ENCODE data around the gene CRYGN.

CRYGN gene

GRCh38 chr7:151389768-151390597, 50.0 kb downstream of the CRYGN start:
- no peaks in the 10 kb centered on the region for H3K27me3 ChIP-seq (ENCODE audit: insufficient read depth, low read length, poor library complexity)

GRCh38 chr7:151389096-151389767, 50.7 kb downstream of the CRYGN start:
- H3K79me2 ChIP-seq (ENCODE audit: control insufficient read depth, insufficient read depth, low read length) = no peaks in the 10 kb centered on the region
- no peak for DNase-seq
- H3K23ac ChIP-seq (ENCODE audit: low read length) = no peak overlapping the region
- no CpG with 5 or more reads among the region's 21 CpGs for WGBS (ENCODE audit: extremely low coverage, insufficient coverage, low lambda C conversion rate)
- H3K4me3 ChIP-seq (ENCODE audit: low read length) = no peak overlapping the region
- H3K9ac ChIP-seq (ENCODE audit: low read length) = no peak overlapping the region
- H3K79me1 ChIP-seq (ENCODE audit: low read length) = no peaks in the 10 kb centered on the region
- no peak overlapping the region for H2AK5ac ChIP-seq (ENCODE audit: low read length)
- H2BK5ac ChIP-seq (ENCODE audit: low read length) = no peak overlapping the region
- no peaks in the 10 kb centered on the region for H3K36me3 ChIP-seq (ENCODE audit: control insufficient read depth, insufficient read depth, low read length)
- H2BK15ac ChIP-seq (replicated peaks; ENCODE audit: low read depth) = no peak overlapping the region
- no peak overlapping the region for H4K5ac ChIP-seq (ENCODE audit: low read length)
- H3K4me1 ChIP-seq (ENCODE audit: control insufficient read depth, low read depth, low read length) = no peaks in the 10 kb centered on the region
- H3K27ac ChIP-seq (ENCODE audit: low read depth, low read length) = no peak overlapping the region
- H4K8ac ChIP-seq (ENCODE audit: low read depth, low read length) = no peak overlapping the region
- no peak overlapping the region for H3K4ac ChIP-seq (ENCODE audit: low read depth, low read length)
- no peak overlapping the region for H3K4me2 ChIP-seq (ENCODE audit: low read length)
- no peak overlapping the region for H3K56ac ChIP-seq (ENCODE audit: low read length)
- no peak overlapping the region for H2BK120ac ChIP-seq (ENCODE audit: low read depth, low read length)
- no peak overlapping the region for H3K18ac ChIP-seq (ENCODE audit: low read length)
- H3K27me3 ChIP-seq (ENCODE audit: insufficient read depth, low read length, poor library complexity) = no peaks in the 10 kb centered on the region

More at GRCh38 chr7:151389768-151390597, 50.0 kb downstream of the CRYGN start:
- Histone ChIP-seq H3K23ac (ENCODE audit: low read length) (no peak overlapping the region), H3K4me3 (ENCODE audit: low read length) (no peak overlapping the region), H4K5ac (ENCODE audit: low read length) (no peak overlapping the region), H3K4ac (ENCODE audit: low read depth, low read length) (no peak overlapping the region), H3K56ac (ENCODE audit: low read length) (no peak overlapping the region), H3K9ac (ENCODE audit: low read length) (no peak overlapping the region), H2BK5ac (ENCODE audit: low read length) (no peak overlapping the region), H2AK5ac (ENCODE audit: low read length) (no peak overlapping the region), H3K18ac (ENCODE audit: low read length) (no peak overlapping the region), H4K8ac (ENCODE audit: low read depth, low read length) (no peak overlapping the region), H3K79me2 (ENCODE audit: control insufficient read depth, insufficient read depth, low read length) (no peaks in the 10 kb centered on the region), H3K4me1 (ENCODE audit: control insufficient read depth, low read depth, low read length) (no peaks in the 10 kb centered on the region), H3K27ac (ENCODE audit: low read depth, low read length) (no peak overlapping the region), H3K36me3 (ENCODE audit: control insufficient read depth, insufficient read depth, low read length) (no peaks in the 10 kb centered on the region), H2BK15ac (replicated peaks; ENCODE audit: low read depth) (no peak overlapping the region), H3K4me2 (ENCODE audit: low read length) (no peak overlapping the region), H3K79me1 (ENCODE audit: low read length) (no peaks in the 10 kb centered on the region), H2BK120ac (ENCODE audit: low read depth, low read length) (no peak overlapping the region)
- DNase-seq = no peak
- no CpG with 5 or more reads among the region's 24 CpGs for whole genome bisulfite sequencing (ENCODE audit: extremely low coverage, insufficient coverage, low lambda C conversion rate)

GRCh38 chr7:151388430-151388829, 51.5 kb downstream of the CRYGN start:
- H3K56ac ChIP-seq (ENCODE audit: low read length) = no peak overlapping the region
- H2AK5ac ChIP-seq (ENCODE audit: low read length) = no peak overlapping the region
- no CpG with 5 or more reads among the region's 10 CpGs for WGBS (ENCODE audit: extremely low coverage, insufficient coverage, low lambda C conversion rate)
- H4K5ac ChIP-seq (ENCODE audit: low read length) = no peak overlapping the region
- no peak overlapping the region for H3K9ac ChIP-seq (ENCODE audit: low read length)
- no peak overlapping the region for H3K27ac ChIP-seq (ENCODE audit: low read depth, low read length)
- no peak for DNase-seq
- H2BK5ac ChIP-seq (ENCODE audit: low read length) = no peak overlapping the region
- no peak overlapping the region for H2BK15ac ChIP-seq (replicated peaks; ENCODE audit: low read depth)
- no peaks in the 10 kb centered on the region for H3K79me2 ChIP-seq (ENCODE audit: control insufficient read depth, insufficient read depth, low read length)
- no peak overlapping the region for H3K4me2 ChIP-seq (ENCODE audit: low read length)
- H3K4me1 ChIP-seq (ENCODE audit: control insufficient read depth, low read depth, low read length) = no peaks in the 10 kb centered on the region
- no peak overlapping the region for H3K4ac ChIP-seq (ENCODE audit: low read depth, low read length)
- H3K23ac ChIP-seq (ENCODE audit: low read length) = no peak overlapping the region
- H3K18ac ChIP-seq (ENCODE audit: low read length) = no peak overlapping the region
- H3K79me1 ChIP-seq (ENCODE audit: low read length) = no peaks in the 10 kb centered on the region
- H3K27me3 ChIP-seq (ENCODE audit: insufficient read depth, low read length, poor library complexity) = no peaks in the 10 kb centered on the region
- H3K36me3 ChIP-seq (ENCODE audit: control insufficient read depth, insufficient read depth, low read length) = no peaks in the 10 kb centered on the region
- no peak overlapping the region for H4K8ac ChIP-seq (ENCODE audit: low read depth, low read length)
- no peak overlapping the region for H3K4me3 ChIP-seq (ENCODE audit: low read length)
- no peak overlapping the region for H2BK120ac ChIP-seq (ENCODE audit: low read depth, low read length)

- Histone ChIP-seq H3K79me2 (ENCODE audit: control insufficient read depth, insufficient read depth, low read length) (no peaks in the 10 kb centered on the region), H2BK5ac (ENCODE audit: low read length) (no peak overlapping the region), H4K8ac (ENCODE audit: low read depth, low read length) (no peak overlapping the region), H2BK120ac (ENCODE audit: low read depth, low read length) (no peak overlapping the region), H3K4me3 (ENCODE audit: low read length) (no peak overlapping the region), H3K79me1 (ENCODE audit: low read length) (no peaks in the 10 kb centered on the region), H3K4ac (ENCODE audit: low read depth, low read length) (no peak overlapping the region), H3K18ac (ENCODE audit: low read length) (no peak overlapping the region), H4K5ac (ENCODE audit: low read length) (no peak overlapping the region), H3K36me3 (ENCODE audit: control insufficient read depth, insufficient read depth, low read length) (no peaks in the 10 kb centered on the region), H3K27me3 (ENCODE audit: insufficient read depth, low read length, poor library complexity) (no peaks in the 10 kb centered on the region), H2AK5ac (ENCODE audit: low read length) (no peak overlapping the region), H3K9ac (ENCODE audit: low read length) (no peak overlapping the region), H3K4me1 (ENCODE audit: control insufficient read depth, low read depth, low read length) (no peaks in the 10 kb centered on the region), H3K4me2 (ENCODE audit: low read length) (no peak overlapping the region), H3K27ac (ENCODE audit: low read depth, low read length) (no peak overlapping the region), H3K56ac (ENCODE audit: low read length) (no peak overlapping the region), H2BK15ac (replicated peaks; ENCODE audit: low read depth) (no peak overlapping the region), H3K23ac (ENCODE audit: low read length) (no peak overlapping the region)
- no CpG with 5 or more reads among the region's 8 CpGs for WGBS (ENCODE audit: extremely low coverage, insufficient coverage, low lambda C conversion rate)
- no peak for DNase-seq
Observed at GRCh38 chr7:151388007-151388297, 52.0 kb downstream of the CRYGN start.

- Histone ChIP-seq H3K56ac (ENCODE audit: low read length) (no peak overlapping the region), H3K4ac (ENCODE audit: low read depth, low read length) (no peak overlapping the region), H2BK15ac (replicated peaks; ENCODE audit: low read depth) (no peak overlapping the region), H3K36me3 (ENCODE audit: control insufficient read depth, insufficient read depth, low read length) (no peaks in the 10 kb centered on the region), H4K5ac (ENCODE audit: low read length) (no peak overlapping the region), H3K4me3 (ENCODE audit: low read length) (no peak overlapping the region), H4K8ac (ENCODE audit: low read depth, low read length) (no peak overlapping the region), H3K27me3 (ENCODE audit: insufficient read depth, low read length, poor library complexity) (peaks cover 4% of the 10 kb centered on the region), H2AK5ac (ENCODE audit: low read length) (no peak overlapping the region), H3K4me1 (ENCODE audit: control insufficient read depth, low read depth, low read length) (no peaks in the 10 kb centered on the region), H3K79me2 (ENCODE audit: control insufficient read depth, insufficient read depth, low read length) (no peaks in the 10 kb centered on the region), H3K79me1 (ENCODE audit: low read length) (no peaks in the 10 kb centered on the region), H3K23ac (ENCODE audit: low read length) (no peak overlapping the region), H3K4me2 (ENCODE audit: low read length) (no peak overlapping the region), H3K18ac (ENCODE audit: low read length) (no peak overlapping the region), H2BK120ac (ENCODE audit: low read depth, low read length) (no peak overlapping the region), H3K27ac (ENCODE audit: low read depth, low read length) (no peak overlapping the region), H2BK5ac (ENCODE audit: low read length) (no peak overlapping the region), H3K9ac (ENCODE audit: low read length) (no peak overlapping the region)
- no peak for DNase-seq
- WGBS (ENCODE audit: extremely low coverage, insufficient coverage, low lambda C conversion rate) = no CpG with 5 or more reads among the region's 24 CpGs
Observed at GRCh38 chr7:151387161-151388006, 52.6 kb downstream of the CRYGN start.
